Right cardiac atrium (tissue), 5 donors: ENCODE results near the gene PRKCD. TPM values are rescaled to one million over a fixed set of nuclear protein-coding genes. Genes with fewer than 3 reads are reported as not detected.

Source experiments
- ATAC-seq, 2 donors: fragments of 200-7000 bp; cut with Tn5 transposase; one replicate each; pipeline versions ENCODE4 v1.8.0 to v1.9.1; 2020; ENCODE audit warnings: moderate library complexity in 2 of 2, mild to moderate bottlenecking in 1 of 2
- DNase-seq, 3 donors: peaks; one replicate each; pipeline ENCODE4 v3.0.0-alpha.2; 2020
- H3K27ac ChIP-seq: one replicate; pipeline ENCODE4 v1.5.1; 2013; ENCODE audit warnings: mild to moderate bottlenecking, low read length, control low read depth, moderate library complexity
- H3K27me3 ChIP-seq: one replicate; pipeline ENCODE4 v1.6.1; 2013; ENCODE audit not compliant: control insufficient read depth, insufficient read depth
- H3K4me1 ChIP-seq: one replicate; pipeline ENCODE4 v1.6.1; 2013; ENCODE audit warnings: low read length; ENCODE audit not compliant: control insufficient read depth, insufficient read depth
- H3K4me3 ChIP-seq: one replicate; pipeline ENCODE4 v1.5.1; 2013; ENCODE audit warnings: low read length, control low read depth
- H3K9me3 ChIP-seq: one replicate; pipeline ENCODE4 v1.6.1; 2013; ENCODE audit warnings: low read length; ENCODE audit not compliant: control insufficient read depth
- WGBS: extraction: QIAGEN DNeasy Blood & Tissue Kit; methylation state at CpG from one replicate; pipeline ENCODE4 v1.1.7; 2013; 5-methylcytosine and 5-hydroxymethylcytosine counted together
- intact Hi-C, 4 donors: fragments of 100-400 bp; cut with DNase I; formaldehyde crosslinking; loops; one replicate each; pipeline versions ENCODE4 v1.11.0 to v1.14.0; 2022 to 2023
- polyA plus RNA-seq: library from polyadenylated mRNA; stranded (reverse); fragments of 200-250 nt; gene quantifications from one replicate; pipeline ENCODE4 v1.2.3, GENCODE V29; 2013
- total RNA-seq, 4 donors: library from RNA; stranded (reverse); fragmentation: NEBNext Ultra II Directional; extraction: Animal tissue kit (Norgen Biotek cat#: 25700); gene quantifications; one replicate each; pipeline ENCODE4 v1.2.1, GENCODE V29; 2021
- donor health status: healthy with polysubstance abuse.
- donor health status: DM: no; HTN: yes; CAD: no.
- donor health status: DM: no; HTN: no; CAD: no.
- donor health status: DM: no; HTN: yes; CAD: no; lungs with severe emphysema.
- donor health status: DM: yes; HTN: yes; CAD: no.

PRKCD gene
- total and polyA plus RNA-seq, 5 donors: 20.9 to 34.4 (median 28.4) TPM

- intact Hi-C loops: no loop called here
- Histone ChIP-seq H3K4me3 (no peak overlapping the region), H3K27me3 (no peaks in the 10 kb centered on the region), H3K27ac (no peak overlapping the region), H3K9me3 (no peaks in the 10 kb centered on the region), H3K4me1 (no peaks in the 10 kb centered on the region)
- ATAC-seq (no peak), DNase-seq (no peak)
- 89% methylated on average over 24 of the region's 24 CpGs for WGBS
These were observed 67.2 kb downstream of the PRKCD start for GRCh38 chr3:53227993-53228885.

- ATAC-seq: no peak
- Histone ChIP-seq H3K9me3 (no peaks in the 10 kb centered on the region), H3K27me3 (no peaks in the 10 kb centered on the region), H3K4me1 (no peaks in the 10 kb centered on the region), H3K4me3 (no peak overlapping the region), H3K27ac (no peak overlapping the region)
- peak in 1 of 3 donors; percentile 15 for DNase-seq
- intact Hi-C loops: no loop called here
- 97% methylated on average over 14 of the region's 14 CpGs for WGBS
These were observed 68.2 kb downstream of the PRKCD start for GRCh38 chr3:53229171-53229570.

- Histone ChIP-seq H3K4me1 (no peaks in the 10 kb centered on the region), H3K4me3 (no peak overlapping the region), H3K9me3 (no peaks in the 10 kb centered on the region), H3K27me3 (no peaks in the 10 kb centered on the region), H3K27ac (no peak overlapping the region)
- no peak for DNase-seq
- 91% methylated on average over 2 of the region's 2 CpGs for WGBS
- no peak for ATAC-seq
- intact Hi-C loops: no loop called here
These were observed 68.6 kb downstream of the PRKCD start for GRCh38 chr3:53229606-53230005.

- no peaks in the 10 kb centered on the region for H3K9me3 ChIP-seq
- DNase-seq (peak in 1 of 3 donors; percentile 10), ATAC-seq (no peak)
- H3K4me1 ChIP-seq: no peaks in the 10 kb centered on the region
- intact Hi-C loops: no loop called here
- no peak overlapping the region for H3K27ac ChIP-seq
- H3K27me3 ChIP-seq: no peaks in the 10 kb centered on the region
- H3K4me3 ChIP-seq: no peak overlapping the region
- 87% methylated on average over 16 of the region's 16 CpGs for WGBS
These were observed 69.1 kb downstream of the PRKCD start for GRCh38 chr3:53230041-53230621.

- no peak overlapping the region for H3K27ac ChIP-seq
- H3K4me3 ChIP-seq: no peak overlapping the region
- ATAC-seq (no peak), DNase-seq (peak in 1 of 3 donors; percentile 8)
- H3K9me3 ChIP-seq: no peaks in the 10 kb centered on the region
- peaks cover under 1% of the 10 kb centered on the region for H3K4me1 ChIP-seq
- no peaks in the 10 kb centered on the region for H3K27me3 ChIP-seq
- WGBS: 94% methylated on average over 5 of the region's 5 CpGs
- intact Hi-C loops: no loop called here
These were observed 69.8 kb downstream of the PRKCD start for GRCh38 chr3:53230789-53231188.

- intact Hi-C loops: no loop called here
- 89% methylated on average over 13 of the region's 13 CpGs for WGBS
- H3K9me3 ChIP-seq: no peaks in the 10 kb centered on the region
- no peak overlapping the region for H3K4me3 ChIP-seq
- H3K27me3 ChIP-seq: no peaks in the 10 kb centered on the region
- no peak for ATAC-seq
- H3K4me1 ChIP-seq: peaks cover 7% of the 10 kb centered on the region
- DNase-seq: peak in 1 of 3 donors; percentile 3
- no peak overlapping the region for H3K27ac ChIP-seq
These were observed 70.8 kb downstream of the PRKCD start for GRCh38 chr3:53231532-53232511.

GRCh38 chr3:53232641-53233377 is 71.8 kb downstream of the PRKCD start:
- DNase-seq (peak in 1 of 3 donors; percentile 33), ATAC-seq (no peak)
- Histone ChIP-seq H3K9me3 (no peaks in the 10 kb centered on the region), H3K27me3 (no peaks in the 10 kb centered on the region), H3K4me3 (no peak overlapping the region), H3K4me1 (peaks cover 7% of the 10 kb centered on the region), H3K27ac (no peak overlapping the region)
- 84% methylated on average over 18 of the region's 18 CpGs for WGBS
- intact Hi-C loops: no loop called here

- peaks cover 9% of the 10 kb centered on the region for H3K4me1 ChIP-seq
- no peak overlapping the region for H3K4me3 ChIP-seq
- DNase-seq (peak in 2 of 3 donors; percentile 11 to 30), ATAC-seq (no peak)
- no peaks in the 10 kb centered on the region for H3K27me3 ChIP-seq
- H3K9me3 ChIP-seq: no peaks in the 10 kb centered on the region
- no peak overlapping the region for H3K27ac ChIP-seq
- intact Hi-C loops: no loop called here
- WGBS: 86% methylated on average over 15 of the region's 15 CpGs
These were observed 73.3 kb downstream of the PRKCD start for GRCh38 chr3:53234130-53234840.

- 96% methylated on average over 10 of the region's 10 CpGs for WGBS
- no peak overlapping the region for H3K27ac ChIP-seq
These were observed 73.8 kb downstream of the PRKCD start for GRCh38 chr3:53234841-53235232.

GRCh38 chr3:53235545-53235944 is 74.5 kb downstream of the PRKCD start:
- no peak for ATAC-seq
- Histone ChIP-seq H3K9me3 (no peaks in the 10 kb centered on the region), H3K27ac (no peak overlapping the region), H3K4me1 (peaks cover 9% of the 10 kb centered on the region), H3K27me3 (no peaks in the 10 kb centered on the region), H3K4me3 (no peak overlapping the region)
- DNase-seq: peak; percentile 11 to 45 (median 16)
- 71% methylated on average over 6 of the region's 6 CpGs for WGBS
- intact Hi-C loops: no loop called here

More at GRCh38 chr3:53234841-53235232, 73.8 kb downstream of the PRKCD start:
- Histone ChIP-seq H3K4me1 (peaks cover 9% of the 10 kb centered on the region), H3K4me3 (no peak overlapping the region), H3K9me3 (no peaks in the 10 kb centered on the region), H3K27me3 (no peaks in the 10 kb centered on the region)
- intact Hi-C loops: no loop called here
- peak; percentile 4 to 36 (median 29) for DNase-seq
- no peak for ATAC-seq
